ENCODE measurements around the gene ABLIM2.

DNA sequence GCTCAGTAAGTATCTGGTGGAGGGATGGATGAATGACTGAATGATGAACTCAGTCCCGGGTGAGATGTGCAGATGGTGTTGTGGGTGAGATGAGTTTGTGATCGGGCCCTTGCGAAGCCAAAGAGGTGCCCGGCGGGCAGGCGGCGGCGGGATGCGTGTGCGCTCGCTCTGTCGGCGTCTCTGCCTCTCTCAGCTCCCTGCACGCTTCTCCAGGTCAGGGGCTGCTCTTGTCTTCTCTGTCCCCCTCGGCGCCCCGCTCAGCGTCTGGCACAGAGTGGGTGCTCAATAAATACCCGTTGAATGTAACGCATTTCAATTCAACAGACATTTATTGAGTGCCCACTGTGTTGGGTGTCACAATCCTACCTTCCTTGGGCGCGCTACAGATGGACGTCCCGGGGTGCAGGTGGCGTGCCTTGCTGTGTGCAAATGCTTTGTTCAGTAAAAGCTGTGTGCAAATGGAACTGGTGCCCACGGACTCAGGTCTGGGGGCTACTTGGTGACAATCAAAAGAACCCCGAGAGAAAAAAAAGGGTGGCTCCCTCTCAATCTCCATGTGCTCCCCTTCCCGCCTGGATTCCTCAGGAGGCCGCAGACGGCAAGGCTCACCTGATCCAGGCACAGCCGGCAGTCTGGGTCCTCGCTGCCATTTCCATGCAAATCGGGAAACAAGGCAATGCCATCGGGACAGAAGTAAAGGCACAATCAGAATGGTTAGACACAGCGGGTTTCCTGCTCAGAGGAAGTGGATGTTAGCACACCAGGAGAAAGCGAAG, 153.4 kb downstream of the ABLIM2 start:
- TF ChIP-seq ELK1 (IDR thresholded peaks at IDR 0.05; ENCODE audit: borderline replicate concordance, low read depth, low read length) (no peak), POLR2A (IDR thresholded peaks at IDR 0.05; ENCODE audit: low read depth, low read length) (no peak), CTCF (conservative IDR thresholded peaks at IDR 0.05; ENCODE audit: low read depth, low read length) (no peak), CEBPB (IDR thresholded peaks at IDR 0.05; ENCODE audit: low read depth, low read length) (no peak), MAFK (IDR thresholded peaks at IDR 0.05; ENCODE audit: low read depth, low read length) (no peak), CHD1 (IDR thresholded peaks at IDR 0.05; ENCODE audit: low read depth, low read length) (no peak), RCOR1 (IDR thresholded peaks at IDR 0.05; ENCODE audit: insufficient replicate concordance, low read length) (no peak), USF2 (IDR thresholded peaks at IDR 0.05; ENCODE audit: low read depth, low read length) (no peak)
